ENCODE measurements around the gene TRAPPC6A. TPM values are rescaled to one million over a fixed set of nuclear protein-coding genes. Genes with fewer than 3 reads are reported as not detected.

The TRAPPC6A gene
- total and polyA plus RNA-seq, 4 donors = 14.0 to 38.4 (median 26.2) TPM

DNA sequence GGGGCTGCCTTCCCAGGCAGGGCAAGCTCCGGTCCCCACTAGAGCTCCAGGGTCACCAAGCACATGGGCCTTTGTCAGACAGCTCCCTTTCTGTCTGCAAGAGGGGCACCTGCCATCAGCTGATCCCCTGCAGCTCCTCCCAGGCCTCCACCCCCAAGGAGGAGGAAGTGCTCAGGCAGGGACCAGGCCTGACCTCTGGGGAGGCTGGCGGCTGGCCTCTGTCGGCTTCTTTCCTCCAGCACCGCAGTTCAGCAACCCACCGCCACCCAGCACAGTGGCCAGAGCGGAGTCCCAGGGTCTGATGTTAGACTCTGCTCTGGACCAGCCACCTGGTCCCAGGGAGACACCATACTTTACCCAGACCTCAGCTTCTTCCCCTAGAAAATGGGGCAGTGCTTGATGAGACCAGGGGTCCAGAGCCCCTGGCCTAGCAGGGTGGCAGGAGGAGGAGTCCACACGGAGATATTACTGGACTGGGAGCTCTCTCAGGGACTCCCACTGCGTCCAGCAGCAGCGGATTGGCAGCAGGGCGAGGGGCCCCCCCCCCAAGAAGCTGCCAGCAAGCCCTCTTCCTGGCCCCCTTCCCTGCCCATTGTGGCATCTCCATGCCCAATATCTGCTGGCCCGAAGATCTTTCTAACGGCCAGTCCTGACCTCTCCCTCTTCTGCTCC is 41.4 kb downstream of the TRAPPC6A start:
- WGBS, 2 donors = 82 to 86% methylated on average over 12 of the region's 12 CpGs
- H3K27me3 ChIP-seq (ENCODE audit: control insufficient read depth in 3 of 3, insufficient read depth in 3 of 3, low read length in 2 of 3) = no peaks in the 10 kb centered on the region
- peaks cover 0 to 16% (median 3%) of the 10 kb centered on the region in 4 donors for H3K36me3 ChIP-seq (ENCODE audit: control insufficient read depth in 4 of 4, insufficient read depth in 4 of 4, low read length in 4 of 4)
- DNase-seq (no peak), ATAC-seq (ENCODE audit: insufficient read depth, low FRiP score) (no peak)
- H3K4me1 ChIP-seq (ENCODE audit: control insufficient read depth in 5 of 5, insufficient read depth in 5 of 5, low read length in 5 of 5) = peaks cover 0 to 11% (median 4%) of the 10 kb centered on the region in 5 donors
- H3K9me3 ChIP-seq (ENCODE audit: control insufficient read depth in 4 of 4, insufficient read depth in 3 of 4, low read length in 3 of 4) = no peaks in the 10 kb centered on the region
- no peak overlapping the region for H3K4me3 ChIP-seq
- TF ChIP-seq, protein P1, sequence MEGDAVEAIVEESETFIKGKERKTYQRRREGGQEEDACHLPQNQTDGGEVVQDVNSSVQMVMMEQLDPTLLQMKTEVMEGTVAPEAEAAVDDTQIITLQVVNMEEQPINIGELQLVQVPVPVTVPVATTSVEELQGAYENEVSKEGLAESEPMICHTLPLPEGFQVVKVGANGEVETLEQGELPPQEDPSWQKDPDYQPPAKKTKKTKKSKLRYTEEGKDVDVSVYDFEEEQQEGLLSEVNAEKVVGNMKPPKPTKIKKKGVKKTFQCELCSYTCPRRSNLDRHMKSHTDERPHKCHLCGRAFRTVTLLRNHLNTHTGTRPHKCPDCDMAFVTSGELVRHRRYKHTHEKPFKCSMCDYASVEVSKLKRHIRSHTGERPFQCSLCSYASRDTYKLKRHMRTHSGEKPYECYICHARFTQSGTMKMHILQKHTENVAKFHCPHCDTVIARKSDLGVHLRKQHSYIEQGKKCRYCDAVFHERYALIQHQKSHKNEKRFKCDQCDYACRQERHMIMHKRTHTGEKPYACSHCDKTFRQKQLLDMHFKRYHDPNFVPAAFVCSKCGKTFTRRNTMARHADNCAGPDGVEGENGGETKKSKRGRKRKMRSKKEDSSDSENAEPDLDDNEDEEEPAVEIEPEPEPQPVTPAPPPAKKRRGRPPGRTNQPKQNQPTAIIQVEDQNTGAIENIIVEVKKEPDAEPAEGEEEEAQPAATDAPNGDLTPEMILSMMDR (IDR thresholded peaks at IDR 0.05; ENCODE audit: control extremely low read depth, extremely low read depth) = no peak
- no peak overlapping the region for H3K9ac ChIP-seq (ENCODE audit: insufficient read depth in 1 of 2, low read length in 2 of 2)
- H3K27ac ChIP-seq (ENCODE audit: low read depth in 1 of 2, low read length in 1 of 2) = no peak overlapping the region

DNA sequence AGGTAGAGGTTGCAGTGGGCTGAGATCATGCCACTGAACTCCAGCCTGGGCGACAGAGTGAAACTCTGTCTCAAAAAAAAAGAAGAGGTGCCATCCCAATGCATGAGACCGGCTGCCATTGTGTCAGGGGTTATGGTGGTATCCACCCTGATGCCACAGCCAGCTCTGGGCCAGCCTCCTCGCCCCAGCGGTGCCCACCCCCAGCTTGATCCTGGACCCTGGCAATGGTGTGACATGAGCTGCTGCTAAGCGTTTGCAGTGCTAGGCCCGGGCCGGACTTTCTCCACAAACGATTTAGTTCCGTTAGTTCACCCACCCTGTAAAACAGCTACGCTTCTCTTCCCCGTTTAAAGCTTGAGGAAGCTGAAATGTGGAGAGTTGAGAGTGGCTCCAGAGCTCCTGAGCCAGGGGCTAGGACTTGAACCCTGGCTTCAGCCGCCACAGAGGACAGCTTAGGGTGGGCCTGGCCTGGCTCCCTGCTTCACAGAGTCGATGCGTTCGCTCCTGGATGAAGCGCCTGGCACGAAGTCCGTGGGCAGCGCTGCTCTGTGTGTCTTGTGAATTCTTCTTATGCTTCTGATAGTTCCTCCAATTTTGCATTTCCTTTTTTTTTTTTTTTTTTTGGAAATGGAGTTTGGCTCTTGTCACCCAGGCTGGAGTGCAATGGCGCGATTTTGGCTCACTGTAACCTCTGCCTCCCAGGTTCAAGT is 42.7 kb downstream of the TRAPPC6A start:
- no peak for ATAC-seq (ENCODE audit: insufficient read depth, low FRiP score)
- Histone ChIP-seq H3K27ac (ENCODE audit: low read depth in 1 of 2, low read length in 1 of 2) (no peak overlapping the region), H3K9me3 (ENCODE audit: control insufficient read depth in 4 of 4, insufficient read depth in 3 of 4, low read length in 3 of 4) (no peaks in the 10 kb centered on the region), H3K4me3 (no peak overlapping the region), H3K27me3 (ENCODE audit: control insufficient read depth in 3 of 3, insufficient read depth in 3 of 3, low read length in 2 of 3) (no peaks in the 10 kb centered on the region), H3K36me3 (ENCODE audit: control insufficient read depth in 4 of 4, insufficient read depth in 4 of 4, low read length in 4 of 4) (peaks cover 0 to 5% (median 0%) of the 10 kb centered on the region in 4 donors), H3K9ac (ENCODE audit: insufficient read depth in 1 of 2, low read length in 2 of 2) (no peak overlapping the region), H3K4me1 (ENCODE audit: control insufficient read depth in 5 of 5, insufficient read depth in 5 of 5, low read length in 5 of 5) (peaks cover 0 to 11% (median 4%) of the 10 kb centered on the region in 5 donors)
- TF ChIP-seq, protein P1 (IDR thresholded peaks at IDR 0.05; ENCODE audit: control extremely low read depth, extremely low read depth) = no peak
- no peak for DNase-seq
- WGBS, 2 donors = 92 to 95% methylated on average over 21 of the region's 21 CpGs

DNA sequence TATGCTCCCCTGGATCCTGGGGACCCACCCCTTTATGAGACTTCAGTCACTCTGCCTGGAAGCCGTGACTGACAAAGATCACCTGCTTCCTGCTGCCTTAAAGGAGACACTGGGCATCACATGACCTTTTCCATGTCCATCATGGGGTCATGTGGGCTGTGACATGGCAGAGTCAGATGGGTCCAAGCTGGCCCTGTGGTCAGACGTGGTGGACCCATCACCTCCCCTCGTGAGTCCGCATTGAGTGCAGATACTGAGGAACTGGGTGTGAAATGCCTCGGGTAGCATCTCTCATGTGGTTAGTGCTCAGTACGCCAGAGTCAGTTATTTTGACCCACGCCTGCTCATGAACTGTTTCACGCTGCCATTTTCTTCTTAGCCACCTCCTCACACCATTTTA is 44.4 kb downstream of the TRAPPC6A start:
- no peak for ATAC-seq (ENCODE audit: insufficient read depth, low FRiP score)

More for the DNA sequence above, 44.4 kb downstream of the TRAPPC6A start:
- 87 to 93% methylated on average over 8 of the region's 8 CpGs for WGBS, 2 donors
- no peak for DNase-seq
- TF ChIP-seq, protein P1 (IDR thresholded peaks at IDR 0.05; ENCODE audit: control extremely low read depth, extremely low read depth) = no peak
- no peaks in the 10 kb centered on the region for H3K27me3 ChIP-seq (ENCODE audit: control insufficient read depth in 3 of 3, insufficient read depth in 3 of 3, low read length in 2 of 3)
- no peak overlapping the region for H3K4me3 ChIP-seq
- H3K9me3 ChIP-seq (ENCODE audit: control insufficient read depth in 4 of 4, insufficient read depth in 3 of 4, low read length in 3 of 4) = no peaks in the 10 kb centered on the region
- H3K9ac ChIP-seq (ENCODE audit: insufficient read depth in 1 of 2, low read length in 2 of 2) = no peak overlapping the region
- H3K36me3 ChIP-seq (ENCODE audit: control insufficient read depth in 4 of 4, insufficient read depth in 4 of 4, low read length in 4 of 4) = no peaks in the 10 kb centered on the region
- no peak overlapping the region for H3K27ac ChIP-seq (ENCODE audit: low read depth in 1 of 2, low read length in 1 of 2)
- H3K4me1 ChIP-seq (ENCODE audit: control insufficient read depth in 5 of 5, insufficient read depth in 5 of 5, low read length in 5 of 5) = peaks cover 0 to 11% (median 4%) of the 10 kb centered on the region in 5 donors
